HTR-8/SVneo (cell line): ENCODE results near the gene GNA14.
"Not testable (repeated sequence)": the region's sequence is repeated elsewhere in the genome, so short reads cannot be mapped to it uniquely, and the experiment has no call there.

Experiments used
- DNase-seq: peaks from one replicate; pipeline ENCODE4 v3.0.0; 2011; ENCODE audit warnings: low spot score, mixed read lengths; ENCODE audit not compliant: insufficient read length
- FAIRE-seq: peaks from 2 replicates; lab custom pipeline; 2011; peaks lifted over from hg19 to GRCh38; lab: Jason Lieb, UNC

The GNA14 gene

GRCh38 chr9:77426712-77427111, 221.4 kb downstream of the GNA14 start:
- no peak for DNase-seq
- no peak for FAIRE-seq

GRCh38 chr9:77424993-77425392, 223.1 kb downstream of the GNA14 start:
- FAIRE-seq (no peak), DNase-seq (no peak)

- DNase-seq (no peak), FAIRE-seq (no peak)
These were observed 224.3 kb downstream of the GNA14 start for GRCh38 chr9:77423841-77424240.

- DNase-seq (no peak), FAIRE-seq (no peak)
These were observed 225.2 kb downstream of the GNA14 start for GRCh38 chr9:77422969-77423368.

- DNase-seq (no peak), FAIRE-seq (no peak)
These were observed 226.4 kb downstream of the GNA14 start for GRCh38 chr9:77421506-77422265.

GRCh38 chr9:77420641-77421040, 227.5 kb downstream of the GNA14 start:
- no peak for FAIRE-seq
- DNase-seq: no peak

- no peak for DNase-seq
- no peak for FAIRE-seq
These were observed 229.9 kb downstream of the GNA14 start for GRCh38 chr9:77418226-77418625.

GRCh38 chr9:77417566-77417965, 230.6 kb downstream of the GNA14 start:
- DNase-seq (no peak), FAIRE-seq (no peak)

GRCh38 chr9:77408521-77408920, 239.6 kb downstream of the GNA14 start:
- FAIRE-seq, DNase-seq: not testable (repeated sequence)

- DNase-seq: no peak
- FAIRE-seq: no peak
These were observed 244.9 kb downstream of the GNA14 start for GRCh38 chr9:77403239-77403638.

- no peak for DNase-seq
- FAIRE-seq: no peak
These were observed 245.8 kb downstream of the GNA14 start for GRCh38 chr9:77402286-77402685.

GRCh38 chr9:77399964-77400363, 248.2 kb downstream of the GNA14 start:
- no peak for DNase-seq
- no peak for FAIRE-seq

- not testable (repeated sequence) for FAIRE-seq, DNase-seq
These were observed 249.5 kb downstream of the GNA14 start for GRCh38 chr9:77398581-77398980.

GRCh38 chr9:77392328-77392727, 255.8 kb downstream of the GNA14 start:
- FAIRE-seq (no peak), DNase-seq (no peak)

GRCh38 chr9:77391834-77392233, 256.3 kb downstream of the GNA14 start:
- no peak for FAIRE-seq
- DNase-seq: no peak

- FAIRE-seq: no peak
- no peak for DNase-seq
These were observed 261.9 kb downstream of the GNA14 start for GRCh38 chr9:77386187-77386586.

- FAIRE-seq (no peak), DNase-seq (peak; percentile 2)
These were observed 263.7 kb downstream of the GNA14 start for GRCh38 chr9:77384406-77384805.

GRCh38 chr9:77375956-77376532, 272.1 kb downstream of the GNA14 start:
- no peak for FAIRE-seq
- DNase-seq: no peak

GRCh38 chr9:77374266-77374665, 273.9 kb downstream of the GNA14 start:
- DNase-seq (no peak), FAIRE-seq (no peak)
